Prostate gland (tissue), 2 donors: ENCODE results near the gene SAP30L. TPM values are rescaled to one million over a fixed set of nuclear protein-coding genes. Genes with fewer than 3 reads are reported as not detected.

Experiments used
- DNase-seq: peaks from one replicate; pipeline ENCODE4 v3.0.0-alpha.2; 2019; ENCODE audit warnings: low spot score
- H3K27ac ChIP-seq, 2 donors: fragments of 200-600 bp; sonication (generic); 2 replicates each; pipeline ENCODE4 v1.5.1; 2017 to 2019
- H3K27me3 ChIP-seq: fragments of 200-600 bp; sonication (generic); replicated peaks from 2 replicates; pipeline ENCODE4 v1.5.1; 2019; ENCODE audit not compliant: insufficient read depth
- H3K36me3 ChIP-seq, 2 donors: fragments of 200-600 bp; sonication (generic); 1 replicate in 1 of 2; 2 replicates in 1 of 2; pipeline versions ENCODE4 v1.5.1 to v1.8.1; 2017 to 2019
- H3K4me1 ChIP-seq: fragments of 200-600 bp; sonication (generic); replicated peaks from 2 replicates; pipeline ENCODE4 v1.5.1; 2019
- H3K4me3 ChIP-seq, 2 donors: fragments of 200-600 bp; sonication (generic); 2 replicates each; pipeline ENCODE4 v1.5.1; 2017 to 2019
- H3K9me3 ChIP-seq: fragments of 200-600 bp; sonication (generic); 2 replicates; pipeline ENCODE4 v1.5.1; 2017
- POLR2A ChIP-seq: fragments of 450-650 bp; IDR thresholded peaks from one replicate; pipeline ENCODE4 v1.6.1; 2016; ENCODE audit warnings: antibody characterized with exemption, mild to moderate bottlenecking
- POLR2AphosphoS5 ChIP-seq: sonication (generic); formaldehyde crosslinking; IDR thresholded peaks from one replicate; pipeline ENCODE4 v1.6.1; 2017; ENCODE audit warnings: antibody characterized with exemption
- WGBS: methylation state at CpG from one replicate; pipeline ENCODE4 v1.1.5; 2018; 5-methylcytosine and 5-hydroxymethylcytosine counted together
- intact Hi-C: fragments of 100-400 bp; cut with DNase I; formaldehyde crosslinking; loops from one replicate; pipeline ENCODE4 v1.14.2; 2022
- total RNA-seq, 2 donors: library from RNA; depleted of rRNA; stranded (reverse); fragments of >200 nt; gene quantifications; one replicate each; pipeline ENCODE4 v1.1.0, GENCODE V29; 2016
- TF ChIP-seq, protein P1 (sequence below), 4 experiments: fragments of 200-600 bp in 2 of 4; fragments of 450-650 bp in 2 of 4; sonication (generic) in 2 of 4; IDR thresholded peaks; 1 replicate in 3 of 4; 2 replicates in 1 of 4; pipeline ENCODE4 v1.5.1; 2016 to 2019; ENCODE audit warnings: antibody characterized with exemption in 4 of 4, mild to moderate bottlenecking in 2 of 4, moderate library complexity in 2 of 4

The SAP30L gene
- total RNA-seq, 2 donors from 2014 or later = 33.8 to 35.9 TPM

DNA sequence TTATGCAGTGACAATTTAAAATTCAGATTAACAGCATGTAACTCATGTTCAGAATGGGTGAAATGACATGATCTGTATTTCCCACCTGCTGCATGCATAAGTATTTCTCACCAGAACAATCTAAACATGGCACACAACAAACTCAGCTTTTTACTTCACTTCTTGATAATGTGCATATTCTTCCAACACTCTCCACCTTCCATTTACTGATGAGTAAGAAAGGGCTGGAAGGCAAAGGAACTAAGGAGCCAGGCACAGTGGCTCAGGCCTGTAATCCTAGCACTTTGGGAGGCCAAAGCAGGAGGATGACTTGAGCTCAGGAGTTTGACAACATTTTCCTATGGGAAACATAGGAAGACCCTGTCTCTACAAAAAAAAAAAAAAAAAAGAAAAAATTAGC, 35.8 kb upstream of the SAP30L start:
- no peaks in the 10 kb centered on the region for H3K36me3 ChIP-seq
- no peak for TF ChIP-seq POLR2AphosphoS5
- TF ChIP-seq, protein P1, sequence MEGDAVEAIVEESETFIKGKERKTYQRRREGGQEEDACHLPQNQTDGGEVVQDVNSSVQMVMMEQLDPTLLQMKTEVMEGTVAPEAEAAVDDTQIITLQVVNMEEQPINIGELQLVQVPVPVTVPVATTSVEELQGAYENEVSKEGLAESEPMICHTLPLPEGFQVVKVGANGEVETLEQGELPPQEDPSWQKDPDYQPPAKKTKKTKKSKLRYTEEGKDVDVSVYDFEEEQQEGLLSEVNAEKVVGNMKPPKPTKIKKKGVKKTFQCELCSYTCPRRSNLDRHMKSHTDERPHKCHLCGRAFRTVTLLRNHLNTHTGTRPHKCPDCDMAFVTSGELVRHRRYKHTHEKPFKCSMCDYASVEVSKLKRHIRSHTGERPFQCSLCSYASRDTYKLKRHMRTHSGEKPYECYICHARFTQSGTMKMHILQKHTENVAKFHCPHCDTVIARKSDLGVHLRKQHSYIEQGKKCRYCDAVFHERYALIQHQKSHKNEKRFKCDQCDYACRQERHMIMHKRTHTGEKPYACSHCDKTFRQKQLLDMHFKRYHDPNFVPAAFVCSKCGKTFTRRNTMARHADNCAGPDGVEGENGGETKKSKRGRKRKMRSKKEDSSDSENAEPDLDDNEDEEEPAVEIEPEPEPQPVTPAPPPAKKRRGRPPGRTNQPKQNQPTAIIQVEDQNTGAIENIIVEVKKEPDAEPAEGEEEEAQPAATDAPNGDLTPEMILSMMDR (IDR thresholded peaks at IDR 0.05) = no peak
- no peak for TF ChIP-seq POLR2A
- intact Hi-C loops = no loop called here
- DNase-seq = no peak
- H3K9me3 ChIP-seq = no peaks in the 10 kb centered on the region
- no peak overlapping the region for H3K4me3 ChIP-seq
- H3K4me1 ChIP-seq = no peaks in the 10 kb centered on the region
- no peaks in the 10 kb centered on the region for H3K27me3 ChIP-seq
- no peak overlapping the region for H3K27ac ChIP-seq

DNA sequence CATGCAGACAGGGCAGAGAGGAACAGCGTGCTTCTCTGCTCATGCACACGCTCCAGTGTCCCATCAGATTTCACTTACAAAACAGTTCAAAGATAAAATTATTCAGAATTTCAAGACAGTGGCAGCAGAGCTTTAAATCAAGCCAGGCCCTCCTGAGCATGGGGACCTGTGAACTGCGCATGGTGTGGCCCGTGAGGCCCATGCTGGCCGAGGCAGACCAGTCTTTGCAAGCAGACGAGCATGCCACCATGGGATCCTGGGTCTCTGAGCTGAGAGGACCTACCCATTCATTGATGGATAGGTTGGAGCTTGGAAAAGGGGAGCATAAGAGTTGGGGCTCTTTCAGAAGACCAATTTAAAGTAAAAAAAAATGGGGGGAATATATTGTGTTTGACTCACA, 35.0 kb upstream of the SAP30L start:
- no peak overlapping the region for H3K4me3 ChIP-seq
- intact Hi-C loops = no loop called here
- H3K27me3 ChIP-seq = no peaks in the 10 kb centered on the region
- TF ChIP-seq POLR2AphosphoS5 (no peak), POLR2A (no peak)
- TF ChIP-seq, protein P1 (IDR thresholded peaks at IDR 0.05) = no peak
- 78% methylated on average over 6 of the region's 6 CpGs for WGBS
- H3K4me1 ChIP-seq = no peaks in the 10 kb centered on the region
- no peak for DNase-seq
- no peak overlapping the region for H3K27ac ChIP-seq
- no peaks in the 10 kb centered on the region for H3K9me3 ChIP-seq
- H3K36me3 ChIP-seq = no peaks in the 10 kb centered on the region

DNA sequence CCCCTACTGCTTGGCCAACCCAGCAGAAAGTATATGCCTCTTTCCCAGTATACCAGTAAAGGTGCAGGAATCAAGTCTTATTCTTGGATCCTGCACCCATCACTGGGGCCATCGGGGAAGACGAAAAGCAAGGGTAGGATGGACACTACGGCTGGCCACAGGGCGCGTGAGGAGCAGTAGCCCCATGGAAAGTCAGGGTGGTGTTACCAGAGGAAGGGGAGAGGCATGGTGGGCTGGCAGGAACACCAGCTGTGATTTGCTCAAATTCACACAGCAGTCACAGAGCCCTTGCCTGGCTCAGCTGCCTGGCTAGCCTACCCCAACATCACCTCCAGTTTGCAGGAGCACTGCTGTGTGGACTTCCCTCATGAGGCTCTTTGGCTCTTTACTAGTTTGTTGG, 34.5 kb upstream of the SAP30L start:
- no peaks in the 10 kb centered on the region for H3K36me3 ChIP-seq

DNA sequence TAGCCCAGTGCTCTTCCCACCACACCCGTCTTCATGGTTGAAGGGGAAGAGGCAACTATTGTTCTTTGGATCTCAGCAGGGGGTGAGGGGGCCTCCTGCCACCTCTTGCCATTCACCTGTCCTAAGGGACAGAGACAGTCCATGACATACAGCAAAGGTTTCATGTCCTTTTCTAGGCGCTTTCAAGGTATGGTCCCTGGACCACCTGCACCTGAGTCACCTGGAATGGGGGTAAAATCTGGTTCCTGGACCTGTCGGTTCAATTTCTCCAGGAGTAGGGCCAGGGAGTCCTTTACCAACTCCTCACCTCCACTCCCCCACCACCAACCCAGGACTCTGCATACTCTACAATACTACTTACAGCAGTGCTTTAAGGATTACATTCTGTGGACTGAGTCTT, 33.5 kb upstream of the SAP30L start:
- Histone ChIP-seq H3K36me3 (no peaks in the 10 kb centered on the region), H3K4me3 (no peak overlapping the region), H3K27me3 (no peaks in the 10 kb centered on the region), H3K27ac (no peak overlapping the region), H3K9me3 (no peaks in the 10 kb centered on the region), H3K4me1 (no peaks in the 10 kb centered on the region)
- WGBS = 97% methylated on average over 3 of the region's 3 CpGs
- intact Hi-C loops = no loop called here
- TF ChIP-seq POLR2AphosphoS5 = no peak
- no peak for DNase-seq

More for the DNA sequence above, 34.5 kb upstream of the SAP30L start:
- DNase-seq = no peak
- TF ChIP-seq POLR2A (no peak), POLR2AphosphoS5 (no peak)
- TF ChIP-seq, protein P1 (IDR thresholded peaks at IDR 0.05) = no peak
- no peak overlapping the region for H3K4me3 ChIP-seq
- no peaks in the 10 kb centered on the region for H3K9me3 ChIP-seq
- intact Hi-C loops = no loop called here
- no peak overlapping the region for H3K27ac ChIP-seq
- 100% methylated on average over 5 of the region's 5 CpGs for WGBS
- H3K4me1 ChIP-seq = no peaks in the 10 kb centered on the region
- H3K27me3 ChIP-seq = no peaks in the 10 kb centered on the region

DNA sequence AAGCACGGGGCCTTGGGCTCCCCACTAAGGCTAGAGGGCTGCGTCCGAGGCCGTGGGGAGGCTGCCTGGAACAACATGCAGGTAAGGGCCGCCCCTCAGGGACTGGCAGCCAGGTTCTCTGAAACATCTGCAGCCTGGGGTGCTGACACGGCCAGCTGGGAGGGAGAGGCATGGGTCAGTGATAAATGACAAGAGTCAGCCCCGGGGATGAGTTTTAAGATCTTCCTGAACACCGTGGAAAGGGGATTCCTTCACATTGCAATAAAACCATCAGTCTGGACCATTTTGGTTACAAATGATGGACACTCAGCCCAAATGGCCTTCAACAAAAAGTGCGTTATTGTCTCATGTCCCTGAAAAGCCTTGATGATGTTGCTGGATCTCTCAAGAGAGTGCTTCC, 32.9 kb upstream of the SAP30L start:
- no peaks in the 10 kb centered on the region for H3K4me1 ChIP-seq
- no peaks in the 10 kb centered on the region for H3K9me3 ChIP-seq
- no peak overlapping the region for H3K4me3 ChIP-seq
- intact Hi-C loops = no loop called here
- TF ChIP-seq POLR2AphosphoS5 = no peak
- TF ChIP-seq, protein P1 (IDR thresholded peaks at IDR 0.05) = no peak
- no peak for TF ChIP-seq POLR2A
- H3K27me3 ChIP-seq = no peaks in the 10 kb centered on the region
- WGBS = 75% methylated on average over 9 of the region's 9 CpGs
- DNase-seq = no peak
- H3K27ac ChIP-seq = no peak overlapping the region
- no peaks in the 10 kb centered on the region for H3K36me3 ChIP-seq
